Measurements from ENCODE around the gene FHDC1.

GRCh38 chr4:153008578-153009199 is 72.6 kb downstream of the FHDC1 start:
- TF ChIP-seq EZH2phosphoT487 (IDR thresholded peaks at IDR 0.05; ENCODE audit: low read depth), result no peak
- TF ChIP-seq, protein P1, sequence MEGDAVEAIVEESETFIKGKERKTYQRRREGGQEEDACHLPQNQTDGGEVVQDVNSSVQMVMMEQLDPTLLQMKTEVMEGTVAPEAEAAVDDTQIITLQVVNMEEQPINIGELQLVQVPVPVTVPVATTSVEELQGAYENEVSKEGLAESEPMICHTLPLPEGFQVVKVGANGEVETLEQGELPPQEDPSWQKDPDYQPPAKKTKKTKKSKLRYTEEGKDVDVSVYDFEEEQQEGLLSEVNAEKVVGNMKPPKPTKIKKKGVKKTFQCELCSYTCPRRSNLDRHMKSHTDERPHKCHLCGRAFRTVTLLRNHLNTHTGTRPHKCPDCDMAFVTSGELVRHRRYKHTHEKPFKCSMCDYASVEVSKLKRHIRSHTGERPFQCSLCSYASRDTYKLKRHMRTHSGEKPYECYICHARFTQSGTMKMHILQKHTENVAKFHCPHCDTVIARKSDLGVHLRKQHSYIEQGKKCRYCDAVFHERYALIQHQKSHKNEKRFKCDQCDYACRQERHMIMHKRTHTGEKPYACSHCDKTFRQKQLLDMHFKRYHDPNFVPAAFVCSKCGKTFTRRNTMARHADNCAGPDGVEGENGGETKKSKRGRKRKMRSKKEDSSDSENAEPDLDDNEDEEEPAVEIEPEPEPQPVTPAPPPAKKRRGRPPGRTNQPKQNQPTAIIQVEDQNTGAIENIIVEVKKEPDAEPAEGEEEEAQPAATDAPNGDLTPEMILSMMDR (IDR thresholded peaks at IDR 0.05; ENCODE audit: low read depth, low read length), result no peak
